ENCODE measurements around the gene MBNL3. TPM values are rescaled to one million over a fixed set of nuclear protein-coding genes. Genes with fewer than 3 reads are reported as not detected.

Gene MBNL3
- total RNA-seq, 2 donors from 2014 or later = 6.6 to 13.9 TPM

DNA sequence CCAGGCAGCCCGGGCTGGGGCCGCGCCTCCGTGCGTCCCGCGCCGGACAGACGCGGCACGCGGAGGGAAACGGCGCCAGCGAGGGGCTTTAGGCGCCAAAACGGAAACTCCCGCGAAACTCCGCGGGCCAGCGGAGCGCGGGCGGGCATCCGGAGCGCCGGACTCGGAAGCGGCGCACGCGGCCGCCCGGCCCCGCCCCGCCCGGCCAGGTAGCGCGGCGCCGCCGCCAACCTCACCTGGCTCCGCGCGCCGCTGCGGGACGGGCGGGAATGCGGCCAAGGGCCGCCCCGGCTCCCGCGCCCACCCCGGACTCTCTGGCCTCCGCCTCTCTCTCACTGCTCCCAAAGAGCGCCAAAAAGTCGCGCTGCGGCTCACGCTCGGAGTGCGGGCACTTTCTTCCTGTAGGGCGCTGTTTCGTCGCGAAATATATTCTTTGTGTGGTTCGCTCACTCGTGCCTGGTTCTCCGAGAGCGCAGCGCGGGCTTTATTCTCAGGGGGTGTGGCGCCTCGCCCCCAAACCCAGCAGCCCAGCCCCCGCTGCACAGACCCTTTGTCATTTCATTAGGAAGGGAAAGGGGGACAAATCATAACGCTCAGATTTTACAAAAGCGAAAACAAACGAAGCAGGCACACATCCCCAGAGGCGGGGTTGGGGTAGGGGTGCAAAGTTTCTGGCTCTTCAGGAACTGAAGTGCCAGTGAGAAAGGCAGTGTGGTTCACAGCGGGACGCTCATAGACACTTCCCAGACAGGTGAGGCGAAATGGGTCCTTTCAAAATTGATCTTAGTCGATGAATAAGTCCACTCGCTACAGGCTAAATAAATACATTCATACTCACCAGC is 961 bp upstream of the MBNL3 start:
- H3K4me3 Mint-ChIP-seq = peak overlapping the region; percentile 86
- no peaks in the 10 kb centered on the region for H3K36me3 Mint-ChIP-seq (ENCODE audit: low read depth)
- no peaks in the 10 kb centered on the region for H3K27me3 Mint-ChIP-seq
- H3K9me3 Mint-ChIP-seq = no peaks in the 10 kb centered on the region
- peak overlapping the region; percentile 85 for H3K27ac Mint-ChIP-seq
- H3K4me1 Mint-ChIP-seq = peaks cover 6% of the 10 kb centered on the region
- peak; percentile 44 for ATAC-seq (replicated peaks)

DNA sequence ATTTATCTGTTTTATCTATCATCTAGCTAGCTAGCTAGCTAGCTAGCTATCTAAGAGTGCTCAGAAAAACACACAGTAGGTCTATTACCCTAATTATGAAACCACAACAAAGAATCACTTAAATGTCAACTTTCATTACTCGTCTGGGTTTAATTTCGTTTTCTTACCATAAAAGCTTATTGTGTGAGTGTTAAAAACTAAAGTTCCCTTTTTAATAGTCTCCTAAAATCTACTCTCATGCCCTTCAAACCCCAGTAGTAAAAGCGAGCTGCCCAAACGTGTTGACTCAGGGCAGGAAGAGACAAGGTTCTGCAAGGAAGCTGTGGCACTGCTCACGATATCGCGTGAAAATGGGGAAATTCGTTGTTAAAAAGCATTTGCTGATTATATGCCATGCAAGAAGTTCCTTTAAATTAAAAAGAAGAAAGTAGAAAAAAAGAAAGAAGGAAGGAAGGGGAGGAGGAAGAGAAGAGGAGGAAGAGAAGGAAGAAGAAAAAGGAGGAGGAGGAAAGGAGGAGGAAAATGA is 595 bp downstream of the MBNL3 start:
- Mint-ChIP-seq H3K36me3 (ENCODE audit: low read depth) (no peaks in the 10 kb centered on the region), H3K27me3 (no peaks in the 10 kb centered on the region), H3K27ac (peak overlapping the region; percentile 98), H3K4me1 (peaks cover 6% of the 10 kb centered on the region), H3K9me3 (no peaks in the 10 kb centered on the region), H3K4me3 (peak overlapping the region; percentile 97)
- peak; percentile 55 for ATAC-seq (replicated peaks)

- Mint-ChIP-seq H3K27ac (no peak overlapping the region), H3K4me1 (peaks cover 6% of the 10 kb centered on the region), H3K4me3 (peak overlapping the region; percentile 97), H3K9me3 (no peaks in the 10 kb centered on the region), H3K27me3 (no peaks in the 10 kb centered on the region), H3K36me3 (ENCODE audit: low read depth) (no peaks in the 10 kb centered on the region)
- no peak for ATAC-seq (replicated peaks)
Measured at GRCh38 chrX:132486599-132487178, 2.1 kb downstream of the MBNL3 start.

DNA sequence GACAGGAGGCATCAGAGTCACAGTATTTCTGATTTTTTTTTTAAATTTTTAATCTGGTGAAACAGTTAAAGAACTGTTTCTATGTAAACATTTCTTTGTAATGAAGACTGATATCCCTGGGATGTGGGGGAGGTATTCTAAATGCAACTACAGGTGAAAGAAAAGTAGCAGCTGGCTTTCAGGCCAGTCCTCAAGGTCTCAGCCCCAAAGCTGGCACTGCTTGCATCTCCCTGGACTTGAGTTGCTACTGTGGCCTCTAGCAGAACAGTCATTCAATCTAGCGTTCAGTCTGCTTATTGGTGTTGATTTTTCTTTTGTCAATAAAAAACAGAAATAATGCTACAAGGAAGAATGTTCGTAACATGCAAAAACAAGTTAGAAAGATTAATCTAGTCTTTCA is 4.9 kb downstream of the MBNL3 start:
- Mint-ChIP-seq H3K4me1 (no peaks in the 10 kb centered on the region), H3K27ac (no peak overlapping the region), H3K27me3 (no peaks in the 10 kb centered on the region), H3K36me3 (ENCODE audit: low read depth) (no peaks in the 10 kb centered on the region), H3K9me3 (no peaks in the 10 kb centered on the region), H3K4me3 (peak overlapping the region; percentile 30)
- ATAC-seq (replicated peaks) = no peak

DNA sequence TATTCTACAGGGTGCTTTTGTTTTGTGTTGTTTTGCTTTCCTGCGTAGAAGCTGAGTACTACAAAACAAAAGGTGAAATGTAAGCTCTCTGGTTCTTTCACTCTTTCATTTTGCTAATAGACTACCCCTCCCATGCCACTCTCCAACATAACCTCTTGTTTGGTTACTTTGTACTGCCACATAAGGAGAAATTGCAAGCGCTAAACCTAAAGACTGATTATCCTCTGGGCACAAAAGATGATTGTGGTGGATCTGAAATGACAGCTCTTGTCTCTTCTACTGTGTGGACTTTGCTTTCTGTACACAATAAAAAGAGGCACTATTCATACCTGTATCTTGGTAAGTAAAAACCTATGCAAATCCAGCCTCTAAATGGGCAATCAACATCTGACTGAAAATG is 5.3 kb downstream of the MBNL3 start:
- Mint-ChIP-seq H3K27ac (no peak overlapping the region), H3K36me3 (ENCODE audit: low read depth) (no peaks in the 10 kb centered on the region), H3K27me3 (no peaks in the 10 kb centered on the region), H3K4me1 (no peaks in the 10 kb centered on the region), H3K9me3 (no peaks in the 10 kb centered on the region), H3K4me3 (peak overlapping the region; percentile 30)
- no peak for ATAC-seq (replicated peaks)

DNA sequence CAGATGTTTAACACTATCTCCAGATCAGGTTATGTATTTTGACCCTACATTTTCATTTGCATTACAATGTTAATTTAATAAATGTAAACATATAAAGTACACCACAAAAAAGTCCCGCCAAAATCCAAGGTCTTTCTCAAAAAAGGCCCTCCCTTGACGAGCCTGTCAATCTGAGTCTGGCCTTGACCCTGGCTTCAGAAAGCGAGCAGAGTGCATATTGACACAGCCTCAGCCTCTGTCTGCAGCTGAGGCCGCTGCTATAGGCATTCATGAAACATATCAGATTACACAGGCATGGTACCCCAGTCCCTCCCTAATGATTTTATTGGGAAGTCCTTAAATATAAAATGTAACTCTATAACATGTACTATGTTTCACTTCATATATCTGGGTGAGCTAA is 6.2 kb downstream of the MBNL3 start:
- Mint-ChIP-seq H3K27ac (no peak overlapping the region), H3K27me3 (no peaks in the 10 kb centered on the region), H3K4me1 (no peaks in the 10 kb centered on the region), H3K9me3 (no peaks in the 10 kb centered on the region), H3K36me3 (ENCODE audit: low read depth) (no peaks in the 10 kb centered on the region), H3K4me3 (peak overlapping the region; percentile 90)
- no peak for ATAC-seq (replicated peaks)

GRCh38 chrX:132481449-132481848 is 7.4 kb downstream of the MBNL3 start:
- no peaks in the 10 kb centered on the region for H3K9me3 Mint-ChIP-seq
- H3K4me3 Mint-ChIP-seq = peak overlapping the region; percentile 90
- no peaks in the 10 kb centered on the region for H3K36me3 Mint-ChIP-seq (ENCODE audit: low read depth)
- ATAC-seq (replicated peaks) = no peak
- peak overlapping the region; percentile 94 for H3K27ac Mint-ChIP-seq
- H3K4me1 Mint-ChIP-seq = no peaks in the 10 kb centered on the region
- no peaks in the 10 kb centered on the region for H3K27me3 Mint-ChIP-seq

GRCh38 chrX:132480581-132481203 is 8.1 kb downstream of the MBNL3 start:
- peak overlapping the region; percentile 94 for H3K27ac Mint-ChIP-seq
- H3K27me3 Mint-ChIP-seq = no peaks in the 10 kb centered on the region
- no peaks in the 10 kb centered on the region for H3K36me3 Mint-ChIP-seq (ENCODE audit: low read depth)
- no peaks in the 10 kb centered on the region for H3K9me3 Mint-ChIP-seq
- peak overlapping the region; percentile 90 for H3K4me3 Mint-ChIP-seq
- ATAC-seq (replicated peaks) = peak; percentile 89
- H3K4me1 Mint-ChIP-seq = no peaks in the 10 kb centered on the region

- Mint-ChIP-seq H3K27me3 (no peaks in the 10 kb centered on the region), H3K4me3 (peak overlapping the region; percentile 41), H3K27ac (peak overlapping the region; percentile 26), H3K4me1 (peaks cover 11% of the 10 kb centered on the region), H3K36me3 (ENCODE audit: low read depth) (no peaks in the 10 kb centered on the region), H3K9me3 (no peaks in the 10 kb centered on the region)
- ATAC-seq (replicated peaks) = no peak
Measured at GRCh38 chrX:132474544-132475248, 14.1 kb downstream of the MBNL3 start.

GRCh38 chrX:132472397-132472796 is 16.4 kb downstream of the MBNL3 start:
- Mint-ChIP-seq H3K4me1 (peaks cover 11% of the 10 kb centered on the region), H3K36me3 (ENCODE audit: low read depth) (no peaks in the 10 kb centered on the region), H3K27me3 (no peaks in the 10 kb centered on the region), H3K27ac (no peak overlapping the region), H3K9me3 (no peaks in the 10 kb centered on the region), H3K4me3 (no peak overlapping the region)
- no peak for ATAC-seq (replicated peaks)

DNA sequence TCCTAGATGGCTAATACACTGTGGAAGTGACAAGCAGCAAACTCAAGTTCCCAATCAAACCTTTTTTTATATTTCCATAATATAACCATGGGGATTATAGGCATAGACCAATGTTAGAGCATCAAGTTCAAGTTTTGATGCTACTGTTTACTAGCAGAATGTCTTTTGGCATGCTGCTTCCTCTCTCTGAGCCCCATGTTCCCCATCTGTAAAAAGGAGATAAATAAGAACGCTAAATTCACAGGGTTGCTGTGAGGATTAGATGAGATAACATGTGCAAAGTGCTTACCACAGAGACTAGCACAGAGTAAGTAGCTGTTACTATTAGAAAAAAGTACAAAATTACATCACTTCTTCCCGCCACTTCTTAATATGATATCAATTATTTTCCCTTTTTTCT is 18.0 kb downstream of the MBNL3 start:
- Mint-ChIP-seq H3K36me3 (ENCODE audit: low read depth) (no peaks in the 10 kb centered on the region), H3K4me1 (peaks cover 11% of the 10 kb centered on the region), H3K27me3 (no peaks in the 10 kb centered on the region), H3K27ac (no peak overlapping the region), H3K9me3 (no peaks in the 10 kb centered on the region), H3K4me3 (no peak overlapping the region)
- no peak for ATAC-seq (replicated peaks)

DNA sequence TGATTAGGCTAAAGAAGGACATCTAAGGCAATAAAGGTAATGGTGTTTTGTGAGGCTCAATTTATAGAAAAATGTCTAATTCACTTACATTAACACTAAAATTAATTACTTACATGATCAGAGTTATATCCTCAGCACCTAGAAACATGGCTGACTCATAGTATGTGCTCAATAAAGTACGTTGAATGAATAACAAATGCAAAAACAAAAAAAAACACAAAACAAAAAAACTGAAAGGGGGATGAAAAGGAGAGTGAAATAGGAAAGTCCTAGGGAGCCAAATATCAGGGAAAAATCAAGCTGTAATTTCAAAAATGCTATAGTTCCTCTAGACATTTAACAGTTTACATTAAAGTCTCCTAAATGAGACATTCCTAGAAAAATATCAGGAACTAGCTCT is 18.7 kb downstream of the MBNL3 start:
- Mint-ChIP-seq H3K4me3 (no peak overlapping the region), H3K4me1 (peaks cover 10% of the 10 kb centered on the region), H3K9me3 (no peaks in the 10 kb centered on the region), H3K27ac (no peak overlapping the region), H3K36me3 (ENCODE audit: low read depth) (no peaks in the 10 kb centered on the region), H3K27me3 (no peaks in the 10 kb centered on the region)
- ATAC-seq (replicated peaks) = no peak

GRCh38 chrX:132468454-132468853 is 20.4 kb downstream of the MBNL3 start:
- Mint-ChIP-seq H3K4me1 (no peaks in the 10 kb centered on the region), H3K27me3 (no peaks in the 10 kb centered on the region), H3K4me3 (no peak overlapping the region), H3K36me3 (ENCODE audit: low read depth) (no peaks in the 10 kb centered on the region), H3K27ac (no peak overlapping the region), H3K9me3 (no peaks in the 10 kb centered on the region)
- no peak for ATAC-seq (replicated peaks)

DNA sequence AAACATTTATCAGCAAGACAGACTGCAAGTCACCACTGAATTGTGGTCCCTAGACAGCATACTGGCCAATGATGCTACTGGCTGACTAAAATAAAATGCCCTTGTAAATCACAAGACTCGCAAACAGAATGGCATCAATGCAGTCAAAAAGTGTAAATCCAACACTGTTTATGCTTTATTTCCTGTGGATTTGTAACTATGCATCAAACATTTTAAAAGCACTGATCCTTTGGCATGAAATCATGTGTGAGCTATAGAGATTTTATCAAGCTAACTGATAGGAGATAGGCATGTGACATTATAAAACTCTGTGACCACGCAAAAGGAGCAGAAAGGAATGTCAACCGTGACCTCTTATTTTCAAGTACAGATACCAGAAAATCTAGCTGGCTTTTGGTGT is 20.8 kb downstream of the MBNL3 start:
- Mint-ChIP-seq H3K4me1 (no peaks in the 10 kb centered on the region), H3K36me3 (ENCODE audit: low read depth) (no peaks in the 10 kb centered on the region), H3K27me3 (no peaks in the 10 kb centered on the region), H3K9me3 (no peaks in the 10 kb centered on the region), H3K4me3 (no peak overlapping the region), H3K27ac (no peak overlapping the region)
- no peak for ATAC-seq (replicated peaks)
